ENCODE measurements around the gene CDK2.

DNA sequence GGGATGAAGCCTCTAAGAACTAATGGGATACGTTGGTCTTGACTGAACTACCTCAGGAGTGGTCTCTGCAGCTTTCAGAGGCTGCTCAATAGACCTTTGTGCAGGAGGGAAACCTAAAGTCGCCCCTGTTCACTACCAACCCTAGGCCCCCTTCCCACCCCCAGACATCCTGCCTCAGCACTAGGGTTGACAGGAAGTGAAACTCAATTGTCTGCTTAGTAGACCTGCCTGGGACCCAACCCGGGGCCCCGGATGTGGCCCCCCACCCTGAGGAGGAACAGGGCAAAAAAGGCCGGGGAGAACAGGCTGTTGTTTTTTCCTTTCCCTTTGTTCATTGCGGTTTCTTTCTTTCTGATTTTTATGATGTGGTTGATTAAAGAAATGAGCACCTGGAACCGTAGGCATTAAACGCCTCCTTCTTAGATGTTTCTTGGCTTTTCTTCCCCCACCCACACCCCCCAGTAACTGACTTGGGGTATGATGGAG lies 37.3 kb upstream of the CDK2 start:
- TF ChIP-seq, protein P1, sequence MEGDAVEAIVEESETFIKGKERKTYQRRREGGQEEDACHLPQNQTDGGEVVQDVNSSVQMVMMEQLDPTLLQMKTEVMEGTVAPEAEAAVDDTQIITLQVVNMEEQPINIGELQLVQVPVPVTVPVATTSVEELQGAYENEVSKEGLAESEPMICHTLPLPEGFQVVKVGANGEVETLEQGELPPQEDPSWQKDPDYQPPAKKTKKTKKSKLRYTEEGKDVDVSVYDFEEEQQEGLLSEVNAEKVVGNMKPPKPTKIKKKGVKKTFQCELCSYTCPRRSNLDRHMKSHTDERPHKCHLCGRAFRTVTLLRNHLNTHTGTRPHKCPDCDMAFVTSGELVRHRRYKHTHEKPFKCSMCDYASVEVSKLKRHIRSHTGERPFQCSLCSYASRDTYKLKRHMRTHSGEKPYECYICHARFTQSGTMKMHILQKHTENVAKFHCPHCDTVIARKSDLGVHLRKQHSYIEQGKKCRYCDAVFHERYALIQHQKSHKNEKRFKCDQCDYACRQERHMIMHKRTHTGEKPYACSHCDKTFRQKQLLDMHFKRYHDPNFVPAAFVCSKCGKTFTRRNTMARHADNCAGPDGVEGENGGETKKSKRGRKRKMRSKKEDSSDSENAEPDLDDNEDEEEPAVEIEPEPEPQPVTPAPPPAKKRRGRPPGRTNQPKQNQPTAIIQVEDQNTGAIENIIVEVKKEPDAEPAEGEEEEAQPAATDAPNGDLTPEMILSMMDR (IDR thresholded peaks at IDR 0.05; ENCODE audit: poor library complexity, severe bottlenecking): no peak
- TF ChIP-seq TAF1 (IDR thresholded peaks at IDR 0.05; ENCODE audit: low read depth) (no peak), RAD21 (conservative IDR thresholded peaks at IDR 0.05) (no peak), POLR2AphosphoS5 (IDR thresholded peaks at IDR 0.05) (no peak), EZH2 (IDR thresholded peaks at IDR 0.05; ENCODE audit: borderline replicate concordance, insufficient read depth, low read length, poor library complexity, severe bottlenecking) (no peak), SMC3 (conservative IDR thresholded peaks at IDR 0.05; ENCODE audit: poor library complexity) (no peak), EP300 (conservative IDR thresholded peaks at IDR 0.05; ENCODE audit: poor library complexity, severe bottlenecking) (no peak), MXI1 (conservative IDR thresholded peaks at IDR 0.05; ENCODE audit: poor library complexity, severe bottlenecking) (no peak)
- TF ChIP-seq, protein P2, sequence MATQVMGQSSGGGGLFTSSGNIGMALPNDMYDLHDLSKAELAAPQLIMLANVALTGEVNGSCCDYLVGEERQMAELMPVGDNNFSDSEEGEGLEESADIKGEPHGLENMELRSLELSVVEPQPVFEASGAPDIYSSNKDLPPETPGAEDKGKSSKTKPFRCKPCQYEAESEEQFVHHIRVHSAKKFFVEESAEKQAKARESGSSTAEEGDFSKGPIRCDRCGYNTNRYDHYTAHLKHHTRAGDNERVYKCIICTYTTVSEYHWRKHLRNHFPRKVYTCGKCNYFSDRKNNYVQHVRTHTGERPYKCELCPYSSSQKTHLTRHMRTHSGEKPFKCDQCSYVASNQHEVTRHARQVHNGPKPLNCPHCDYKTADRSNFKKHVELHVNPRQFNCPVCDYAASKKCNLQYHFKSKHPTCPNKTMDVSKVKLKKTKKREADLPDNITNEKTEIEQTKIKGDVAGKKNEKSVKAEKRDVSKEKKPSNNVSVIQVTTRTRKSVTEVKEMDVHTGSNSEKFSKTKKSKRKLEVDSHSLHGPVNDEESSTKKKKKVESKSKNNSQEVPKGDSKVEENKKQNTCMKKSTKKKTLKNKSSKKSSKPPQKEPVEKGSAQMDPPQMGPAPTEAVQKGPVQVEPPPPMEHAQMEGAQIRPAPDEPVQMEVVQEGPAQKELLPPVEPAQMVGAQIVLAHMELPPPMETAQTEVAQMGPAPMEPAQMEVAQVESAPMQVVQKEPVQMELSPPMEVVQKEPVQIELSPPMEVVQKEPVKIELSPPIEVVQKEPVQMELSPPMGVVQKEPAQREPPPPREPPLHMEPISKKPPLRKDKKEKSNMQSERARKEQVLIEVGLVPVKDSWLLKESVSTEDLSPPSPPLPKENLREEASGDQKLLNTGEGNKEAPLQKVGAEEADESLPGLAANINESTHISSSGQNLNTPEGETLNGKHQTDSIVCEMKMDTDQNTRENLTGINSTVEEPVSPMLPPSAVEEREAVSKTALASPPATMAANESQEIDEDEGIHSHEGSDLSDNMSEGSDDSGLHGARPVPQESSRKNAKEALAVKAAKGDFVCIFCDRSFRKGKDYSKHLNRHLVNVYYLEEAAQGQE (IDR thresholded peaks at IDR 0.05; ENCODE audit: borderline replicate concordance): no peak

All from neural cell (in vitro differentiated cells).